Measurements from ENCODE around the gene PYCR2. TPM values are rescaled to one million over a fixed set of nuclear protein-coding genes. Genes with fewer than 3 reads are reported as not detected.

PYCR2 gene
- total and polyA plus RNA-seq, 10 of the 15 experiments (the other 5 are each of a cell fraction or from before 2014, with no cell fraction given) = 1.7 to 81.8 (median 54.9) TPM

DNA sequence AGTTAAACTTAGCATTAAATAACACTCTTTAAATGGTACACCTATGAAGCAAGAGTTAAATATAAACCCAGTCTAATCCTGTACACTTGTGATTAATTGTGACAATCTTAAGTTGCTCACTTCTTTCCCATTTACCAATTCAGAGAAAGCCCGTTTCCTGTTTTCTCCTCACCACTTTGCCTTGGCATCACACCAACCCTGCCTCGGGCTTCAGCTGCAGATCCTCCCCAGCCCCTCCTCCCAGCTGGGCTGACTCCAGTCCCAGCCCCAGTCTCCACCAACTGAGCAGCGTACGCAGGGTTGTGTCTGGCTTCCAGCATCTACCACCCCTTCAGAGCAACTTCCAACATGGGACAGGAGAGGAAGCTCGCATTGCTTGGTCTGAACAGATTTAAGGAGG, 4.1 kb downstream of the PYCR2 start:
- no TSS peak for BruUV-seq (replicated peaks)
- ChIA-PET CTCF (interaction anchor here (0.7 to 1.2 kb wide), 2 partner anchors 9 to 40 kb away, joined by 4 to 10 read pairs; no protein-coding TSS in a partner anchor), RAD21 (ENCODE audit: unreplicated experiment) (interaction anchor here (0.8 kb wide), 1 partner anchor 8 kb away, joined by 3 read pairs; no protein-coding TSS in a partner anchor), POLR2A (no interaction called here), SMC1A (ENCODE audit: uncharacterized antibody, unreplicated experiment) (no interaction called here)
- DNase-seq (ENCODE audit: low read depth, low spot score) = peak; percentile 17
- 53% methylated on average over 5 of the region's 5 CpGs for whole genome bisulfite sequencing (ENCODE audit: insufficient coverage, insufficient replicate concordance, low lambda C conversion rate, missing lambda C conversion rate)
- in situ Hi-C loops (cut with MboI) (no loop called here), intact Hi-C loops (cut with micrococcal nuclease; ENCODE audit: unreplicated experiment) (loop anchor here (5.0 kb wide), 2 partner anchors 143 to 453 kb away; partner anchors contain the start of gene SRP9)
- H3K4me1 ChIP-seq (ENCODE audit: control insufficient read depth, insufficient read depth, low read length) = peaks cover 7% of the 10 kb centered on the region
- TF ChIP-seq SPI1 (IDR thresholded peaks at IDR 0.05; ENCODE audit: borderline replicate concordance, insufficient read depth, low read depth, low read length) = peak; percentile 73; the same call in 1 of the 2 replicates
- no peak for TF ChIP-seq BHLHE40 (IDR thresholded peaks at IDR 0.05; ENCODE audit: borderline replicate concordance in 1 of 2, low read depth in 2 of 2, low read length in 1 of 2)
- H3K79me2 ChIP-seq (ENCODE audit: control insufficient read depth, insufficient read depth, low read length) = peaks cover 17% of the 10 kb centered on the region
- no peak overlapping the region for H3K27ac ChIP-seq (ENCODE audit: control insufficient read depth, insufficient read depth)
- peaks cover 3 to 10% of the 10 kb centered on the region in 2 experiments for H3K36me3 ChIP-seq (ENCODE audit: control insufficient read depth in 2 of 2, insufficient read depth in 2 of 2, low read length in 1 of 2)
- ATAC-seq = no peak; the same call in 1 of the 3 replicates
- no peaks in the 10 kb centered on the region for H4K20me1 ChIP-seq (ENCODE audit: control insufficient read depth, insufficient read depth)
- H3K27me3 ChIP-seq (replicated peaks in 1 of 2; ENCODE audit: control insufficient read depth in 2 of 2, insufficient read depth in 2 of 2, low read length in 1 of 2) = no peaks in the 10 kb centered on the region
- no peak overlapping the region for H3K9ac ChIP-seq (ENCODE audit: control insufficient read depth, insufficient read depth, low read length)
- H3K4me2 ChIP-seq (ENCODE audit: control insufficient read depth, insufficient read depth) = no peak overlapping the region; the same call in 1 of the 2 replicates
- H2AFZ ChIP-seq (ENCODE audit: control insufficient read depth, low read depth, low read length) = no peak overlapping the region
- no peak for FAIRE-seq
- H3K9me3 ChIP-seq (replicated peaks; ENCODE audit: control insufficient read depth, insufficient read depth, low read length) = no peaks in the 10 kb centered on the region
- no peak overlapping the region for H3K4me3 ChIP-seq

DNA sequence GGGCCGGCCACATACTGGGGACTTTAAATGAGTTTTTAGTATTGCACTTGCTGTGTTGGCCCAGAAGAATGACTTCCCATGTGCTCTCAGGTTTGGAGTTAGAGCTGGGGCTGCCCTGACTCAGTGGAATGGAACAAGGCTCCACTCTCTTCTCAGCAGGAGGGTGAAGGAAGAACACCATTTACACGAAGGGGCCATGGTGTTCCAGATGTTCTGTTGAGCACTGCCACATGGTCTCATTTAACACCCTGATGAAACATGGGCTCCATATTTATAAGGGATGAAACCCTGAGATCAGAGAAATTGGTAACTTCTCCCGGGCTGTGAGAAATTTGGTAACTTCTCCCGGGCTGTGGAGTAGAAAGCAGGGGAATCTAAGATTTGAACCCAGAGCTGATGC, 5.8 kb downstream of the PYCR2 start:
- peaks cover 9% of the 10 kb centered on the region for H3K79me2 ChIP-seq (ENCODE audit: control insufficient read depth, insufficient read depth, low read length)
- H3K9me3 ChIP-seq (replicated peaks; ENCODE audit: control insufficient read depth, insufficient read depth, low read length) = no peaks in the 10 kb centered on the region
- ChIA-PET SMC1A (ENCODE audit: uncharacterized antibody, unreplicated experiment) (no interaction called here), POLR2A (interaction anchor here (0.7 to 0.8 kb wide), 2 partner anchors 37 to 112 kb away, joined by 3 to 4 read pairs; no protein-coding TSS in a partner anchor), RAD21 (ENCODE audit: unreplicated experiment) (no interaction called here), CTCF (no interaction called here)
- no peak overlapping the region for H2AFZ ChIP-seq (ENCODE audit: control insufficient read depth, low read depth, low read length)
- BruUV-seq (replicated peaks) = no TSS peak
- intact Hi-C loops (cut with micrococcal nuclease; ENCODE audit: unreplicated experiment) = no loop called here
- H3K27me3 ChIP-seq (replicated peaks in 1 of 2; ENCODE audit: control insufficient read depth in 2 of 2, insufficient read depth in 2 of 2, low read length in 1 of 2) = no peaks in the 10 kb centered on the region
- no peaks in the 10 kb centered on the region for H4K20me1 ChIP-seq (ENCODE audit: control insufficient read depth, insufficient read depth)
- H3K9ac ChIP-seq (ENCODE audit: control insufficient read depth, insufficient read depth, low read length) = no peak overlapping the region
- in situ Hi-C loops (cut with MboI) = no loop called here
- peaks cover 7% of the 10 kb centered on the region for H3K4me1 ChIP-seq (ENCODE audit: control insufficient read depth, insufficient read depth, low read length)
- no peak for DNase-seq (ENCODE audit: low read depth, low spot score)
- no peak overlapping the region for H3K27ac ChIP-seq (ENCODE audit: control insufficient read depth, insufficient read depth)
- no peak for ATAC-seq
- no peak for FAIRE-seq
- 100% methylated on average over 4 of the region's 4 CpGs for WGBS (ENCODE audit: insufficient coverage, insufficient replicate concordance, low lambda C conversion rate, missing lambda C conversion rate)
- no peak overlapping the region for H3K4me2 ChIP-seq (ENCODE audit: control insufficient read depth, insufficient read depth)
- no peak overlapping the region for H3K4me3 ChIP-seq
- peaks cover 3 to 10% of the 10 kb centered on the region in 2 experiments for H3K36me3 ChIP-seq (ENCODE audit: control insufficient read depth in 2 of 2, insufficient read depth in 2 of 2, low read length in 1 of 2)
- TF ChIP-seq STAT3 (IDR thresholded peaks at IDR 0.05; ENCODE audit: low read depth, low read length) (no peak), JUNB (IDR thresholded peaks at IDR 0.05) (no peak), GABPA (IDR thresholded peaks at IDR 0.05; ENCODE audit: low read depth) (no peak), POLR2AphosphoS5 (IDR thresholded peaks at IDR 0.05; ENCODE audit: low read length) (no peak), FOXM1 (IDR thresholded peaks at IDR 0.05; ENCODE audit: low read depth, low read length) (no peak), MYB (IDR thresholded peaks at IDR 0.05; ENCODE audit: borderline replicate concordance, low read depth, low read length) (no peak), JUND (IDR thresholded peaks at IDR 0.05; ENCODE audit: low read depth, low read length) (no peak)
- TF ChIP-seq, protein P1, sequence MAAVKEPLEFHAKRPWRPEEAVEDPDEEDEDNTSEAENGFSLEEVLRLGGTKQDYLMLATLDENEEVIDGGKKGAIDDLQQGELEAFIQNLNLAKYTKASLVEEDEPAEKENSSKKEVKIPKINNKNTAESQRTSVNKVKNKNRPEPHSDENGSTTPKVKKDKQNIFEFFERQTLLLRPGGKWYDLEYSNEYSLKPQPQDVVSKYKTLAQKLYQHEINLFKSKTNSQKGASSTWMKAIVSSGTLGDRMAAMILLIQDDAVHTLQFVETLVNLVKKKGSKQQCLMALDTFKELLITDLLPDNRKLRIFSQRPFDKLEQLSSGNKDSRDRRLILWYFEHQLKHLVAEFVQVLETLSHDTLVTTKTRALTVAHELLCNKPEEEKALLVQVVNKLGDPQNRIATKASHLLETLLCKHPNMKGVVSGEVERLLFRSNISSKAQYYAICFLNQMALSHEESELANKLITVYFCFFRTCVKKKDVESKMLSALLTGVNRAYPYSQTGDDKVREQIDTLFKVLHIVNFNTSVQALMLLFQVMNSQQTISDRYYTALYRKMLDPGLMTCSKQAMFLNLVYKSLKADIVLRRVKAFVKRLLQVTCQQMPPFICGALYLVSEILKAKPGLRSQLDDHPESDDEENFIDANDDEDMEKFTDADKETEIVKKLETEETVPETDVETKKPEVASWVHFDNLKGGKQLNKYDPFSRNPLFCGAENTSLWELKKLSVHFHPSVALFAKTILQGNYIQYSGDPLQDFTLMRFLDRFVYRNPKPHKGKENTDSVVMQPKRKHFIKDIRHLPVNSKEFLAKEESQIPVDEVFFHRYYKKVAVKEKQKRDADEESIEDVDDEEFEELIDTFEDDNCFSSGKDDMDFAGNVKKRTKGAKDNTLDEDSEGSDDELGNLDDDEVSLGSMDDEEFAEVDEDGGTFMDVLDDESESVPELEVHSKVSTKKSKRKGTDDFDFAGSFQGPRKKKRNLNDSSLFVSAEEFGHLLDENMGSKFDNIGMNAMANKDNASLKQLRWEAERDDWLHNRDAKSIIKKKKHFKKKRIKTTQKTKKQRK (IDR thresholded peaks at IDR 0.05; ENCODE audit: low read depth, low read length) = no peak
- TF ChIP-seq, protein P2, sequence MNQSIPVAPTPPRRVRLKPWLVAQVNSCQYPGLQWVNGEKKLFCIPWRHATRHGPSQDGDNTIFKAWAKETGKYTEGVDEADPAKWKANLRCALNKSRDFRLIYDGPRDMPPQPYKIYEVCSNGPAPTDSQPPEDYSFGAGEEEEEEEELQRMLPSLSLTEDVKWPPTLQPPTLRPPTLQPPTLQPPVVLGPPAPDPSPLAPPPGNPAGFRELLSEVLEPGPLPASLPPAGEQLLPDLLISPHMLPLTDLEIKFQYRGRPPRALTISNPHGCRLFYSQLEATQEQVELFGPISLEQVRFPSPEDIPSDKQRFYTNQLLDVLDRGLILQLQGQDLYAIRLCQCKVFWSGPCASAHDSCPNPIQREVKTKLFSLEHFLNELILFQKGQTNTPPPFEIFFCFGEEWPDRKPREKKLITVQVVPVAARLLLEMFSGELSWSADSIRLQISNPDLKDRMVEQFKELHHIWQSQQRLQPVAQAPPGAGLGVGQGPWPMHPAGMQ (IDR thresholded peaks at IDR 0.05; ENCODE audit: borderline replicate concordance) = no peak
